ENCODE data around the gene KCNH8.

DNA sequence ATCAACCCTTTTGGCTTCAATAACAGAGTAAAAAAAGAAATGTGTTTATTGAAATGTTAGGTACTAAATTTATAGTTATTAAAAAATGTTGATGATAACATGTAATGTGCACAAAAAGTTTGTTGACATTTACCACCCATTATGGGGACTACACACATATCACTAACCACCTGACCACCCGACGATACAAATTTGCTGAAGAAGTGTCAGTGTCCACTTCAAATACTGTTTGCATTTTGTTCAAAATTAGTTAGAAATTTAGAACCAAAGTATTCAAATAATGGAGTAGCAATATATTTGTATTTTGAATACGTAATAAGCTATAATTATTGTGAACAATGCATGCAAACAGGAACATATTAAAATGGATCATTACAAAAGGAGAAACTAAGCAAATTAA lies 54.4 kb downstream of the KCNH8 start:
- TF ChIP-seq, protein P1, sequence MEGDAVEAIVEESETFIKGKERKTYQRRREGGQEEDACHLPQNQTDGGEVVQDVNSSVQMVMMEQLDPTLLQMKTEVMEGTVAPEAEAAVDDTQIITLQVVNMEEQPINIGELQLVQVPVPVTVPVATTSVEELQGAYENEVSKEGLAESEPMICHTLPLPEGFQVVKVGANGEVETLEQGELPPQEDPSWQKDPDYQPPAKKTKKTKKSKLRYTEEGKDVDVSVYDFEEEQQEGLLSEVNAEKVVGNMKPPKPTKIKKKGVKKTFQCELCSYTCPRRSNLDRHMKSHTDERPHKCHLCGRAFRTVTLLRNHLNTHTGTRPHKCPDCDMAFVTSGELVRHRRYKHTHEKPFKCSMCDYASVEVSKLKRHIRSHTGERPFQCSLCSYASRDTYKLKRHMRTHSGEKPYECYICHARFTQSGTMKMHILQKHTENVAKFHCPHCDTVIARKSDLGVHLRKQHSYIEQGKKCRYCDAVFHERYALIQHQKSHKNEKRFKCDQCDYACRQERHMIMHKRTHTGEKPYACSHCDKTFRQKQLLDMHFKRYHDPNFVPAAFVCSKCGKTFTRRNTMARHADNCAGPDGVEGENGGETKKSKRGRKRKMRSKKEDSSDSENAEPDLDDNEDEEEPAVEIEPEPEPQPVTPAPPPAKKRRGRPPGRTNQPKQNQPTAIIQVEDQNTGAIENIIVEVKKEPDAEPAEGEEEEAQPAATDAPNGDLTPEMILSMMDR (IDR thresholded peaks at IDR 0.05), result no peak
- TF ChIP-seq POLR2A (IDR thresholded peaks at IDR 0.05; ENCODE audit: low read depth), result no peak
